IPS DF 19.7 (cell line): ENCODE data around the gene ITFG1.
A peak's percentile ranks its signal among the peaks of the same experiment; 100 is the strongest.
"Not testable (repeated sequence)": the region's sequence is repeated elsewhere in the genome, so short reads cannot be mapped to it uniquely, and the experiment has no call there.

ENCODE experiments used
- DNase-seq: peaks from one replicate; pipeline ENCODE4 v3.0.0-alpha.2; 2013; ENCODE audit warnings: low read depth, low spot score

ITFG1 gene

DNA sequence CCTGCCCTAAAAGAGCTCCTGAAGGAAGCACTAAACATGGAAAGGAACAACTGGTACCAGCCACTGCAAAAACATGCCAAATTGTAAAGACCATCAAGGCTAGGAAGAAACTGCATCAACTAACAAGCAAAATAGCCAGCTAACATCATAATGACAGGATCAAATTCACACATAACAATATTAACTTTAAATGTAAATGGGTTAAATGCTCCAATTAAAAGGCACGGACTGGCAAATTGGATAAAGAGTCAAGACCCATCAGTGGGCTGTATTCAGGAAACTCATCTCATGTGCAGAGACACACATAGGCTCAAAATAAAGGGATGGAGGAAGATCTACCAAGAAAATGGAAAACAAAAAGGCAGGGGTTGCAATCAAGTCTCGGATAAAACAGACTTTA lies 136.6 kb downstream of the ITFG1 start:
- not testable (repeated sequence) for DNase-seq

DNA sequence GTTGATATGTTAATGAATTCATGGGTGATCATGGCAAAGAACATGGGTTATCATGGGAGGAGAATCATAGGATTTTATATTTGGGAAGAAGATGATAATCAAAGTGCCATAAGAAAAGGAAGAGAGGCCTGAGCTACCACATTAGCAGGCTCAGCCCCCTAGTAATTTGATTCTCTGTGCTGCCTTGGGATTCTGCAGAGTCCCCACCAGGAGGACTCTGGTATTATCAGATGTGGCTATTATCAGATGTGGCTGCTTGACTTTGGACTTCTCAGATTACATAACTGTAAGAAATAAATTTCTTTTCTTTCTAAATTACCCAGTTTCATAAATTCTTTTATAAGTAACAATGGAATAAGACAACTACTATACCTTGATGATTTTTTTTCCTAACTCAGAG lies 137.6 kb downstream of the ITFG1 start:
- no peak for DNase-seq

DNA sequence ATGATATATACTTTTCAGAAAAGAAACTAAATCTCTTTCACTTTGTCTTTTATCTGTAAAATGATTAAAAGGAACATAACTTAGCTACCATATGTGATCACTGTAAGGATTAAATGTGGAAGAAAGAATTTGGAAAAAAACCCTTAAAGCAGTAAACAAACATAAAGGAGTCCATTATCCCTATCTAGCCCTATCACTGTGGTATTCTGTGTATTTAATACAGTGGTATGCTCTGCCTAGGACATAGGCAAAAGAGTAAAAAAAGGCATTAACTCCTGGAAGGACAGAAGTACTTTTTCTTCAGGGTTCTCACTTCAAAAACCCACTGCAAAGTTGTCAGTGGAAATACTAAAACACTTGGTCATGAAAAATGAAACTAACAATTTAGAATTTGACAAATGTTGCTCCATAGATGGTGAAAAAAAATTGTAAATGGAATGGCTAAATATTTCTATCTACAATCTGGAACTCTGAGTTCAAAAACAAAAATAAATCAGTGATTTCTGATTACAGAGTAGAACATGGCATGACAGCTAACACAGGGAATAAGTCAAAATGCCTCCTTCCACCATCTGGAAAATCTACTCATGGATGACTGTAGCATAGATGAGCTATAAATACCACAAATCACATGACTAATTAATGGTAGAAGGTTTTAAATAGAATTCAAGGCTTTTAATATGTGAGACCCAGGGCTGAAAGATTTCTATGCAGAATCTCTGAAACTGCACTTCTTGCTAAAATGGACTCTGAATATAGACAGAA lies 140.1 kb downstream of the ITFG1 start:
- no peak for DNase-seq

DNA sequence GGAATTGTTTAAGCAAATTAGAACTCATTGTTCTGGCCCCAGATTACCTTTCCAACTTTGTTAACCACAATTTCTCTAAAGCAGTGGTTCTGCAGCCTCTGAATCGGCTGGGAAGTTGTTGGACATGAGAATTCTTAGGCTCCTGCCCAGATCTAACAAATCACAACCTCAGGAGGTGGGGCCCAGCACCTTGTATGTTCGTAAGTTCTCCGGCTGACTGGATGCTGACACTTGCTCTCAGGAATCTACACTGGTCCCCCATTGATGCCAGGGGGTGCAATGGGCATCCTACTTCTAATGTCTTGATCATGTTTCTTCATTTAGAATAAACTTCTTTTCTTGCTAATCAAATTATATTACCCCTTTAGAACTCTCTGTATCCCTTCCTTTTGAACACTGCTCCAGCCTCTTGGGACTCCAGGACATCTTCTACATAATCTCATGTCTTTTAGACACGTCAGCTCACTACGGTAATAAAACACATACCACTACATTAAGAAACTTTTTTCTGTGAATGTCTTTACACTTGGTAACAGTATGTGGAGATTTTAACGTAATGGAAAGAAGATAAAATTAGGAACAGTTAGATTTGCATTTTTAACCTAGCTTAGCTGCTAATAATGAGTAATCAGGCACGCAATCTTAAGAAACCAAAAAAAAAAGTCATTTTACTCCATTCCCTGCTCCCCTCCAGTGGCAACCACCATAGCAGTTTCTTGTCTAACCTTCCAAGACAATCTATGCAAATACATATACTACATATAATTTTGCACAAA lies 143.2 kb downstream of the ITFG1 start:
- no peak for DNase-seq

DNA sequence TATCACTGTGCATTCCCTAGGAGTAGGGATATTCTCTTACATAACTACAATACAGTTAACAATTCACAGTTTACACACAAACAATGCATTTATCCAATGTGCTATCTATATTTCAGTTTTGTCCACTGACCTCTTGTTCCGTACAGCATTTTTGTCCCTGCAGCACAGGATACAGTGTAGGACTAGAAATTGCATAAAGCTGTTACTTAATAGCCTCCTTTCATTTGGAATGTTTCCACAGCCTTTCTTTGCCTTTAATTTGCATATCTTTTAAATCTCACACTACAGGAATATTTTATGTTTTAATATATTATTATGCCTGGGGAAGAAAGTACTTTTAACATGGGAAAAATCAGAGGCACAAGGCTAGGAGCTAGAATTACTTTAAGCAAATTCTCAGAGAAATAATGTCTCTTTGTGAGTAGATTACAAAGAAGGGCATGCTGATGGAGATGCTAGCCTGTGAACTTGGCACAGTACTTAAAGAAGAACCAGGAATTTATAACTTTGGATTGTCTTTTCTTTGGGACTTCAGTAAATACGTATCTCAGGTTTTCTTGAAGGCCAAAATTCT lies 144.3 kb downstream of the ITFG1 start:
- DNase-seq = no peak

DNA sequence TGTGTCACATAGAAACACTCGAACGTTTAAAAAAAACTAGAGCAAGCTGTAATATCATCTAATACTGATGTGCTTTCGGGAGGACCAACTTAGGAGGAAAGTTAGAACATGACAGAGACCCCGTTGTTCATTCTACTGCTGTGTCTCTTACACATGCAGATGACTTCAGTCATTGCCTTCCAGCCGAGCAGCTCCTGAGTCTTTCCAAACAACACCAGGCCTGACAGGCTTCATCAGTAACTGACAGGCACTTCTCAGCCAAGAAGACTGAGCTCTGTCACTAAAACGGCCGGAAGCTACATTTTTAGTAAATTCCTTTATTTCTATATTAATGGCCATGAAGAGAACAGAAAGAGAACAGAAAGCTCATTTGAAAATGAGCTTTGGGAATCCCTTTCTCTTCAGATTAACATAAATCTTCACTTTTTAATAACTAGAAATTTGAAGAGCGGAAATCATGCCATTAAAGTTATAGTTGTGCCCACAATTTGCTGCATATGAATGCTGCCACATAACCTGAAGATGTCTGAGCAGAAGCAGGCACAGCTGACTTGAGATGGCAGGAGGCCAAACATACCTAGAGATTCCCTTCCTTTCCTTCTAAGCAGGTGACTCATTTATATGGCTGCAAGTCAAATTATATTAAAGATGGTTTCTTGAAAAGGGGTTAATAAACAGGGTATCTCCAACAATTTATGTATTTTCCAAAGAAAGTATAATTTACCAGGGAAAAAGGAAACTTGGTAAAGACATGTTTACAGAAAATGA lies 148.9 kb downstream of the ITFG1 start:
- DNase-seq = peak; percentile 25

DNA sequence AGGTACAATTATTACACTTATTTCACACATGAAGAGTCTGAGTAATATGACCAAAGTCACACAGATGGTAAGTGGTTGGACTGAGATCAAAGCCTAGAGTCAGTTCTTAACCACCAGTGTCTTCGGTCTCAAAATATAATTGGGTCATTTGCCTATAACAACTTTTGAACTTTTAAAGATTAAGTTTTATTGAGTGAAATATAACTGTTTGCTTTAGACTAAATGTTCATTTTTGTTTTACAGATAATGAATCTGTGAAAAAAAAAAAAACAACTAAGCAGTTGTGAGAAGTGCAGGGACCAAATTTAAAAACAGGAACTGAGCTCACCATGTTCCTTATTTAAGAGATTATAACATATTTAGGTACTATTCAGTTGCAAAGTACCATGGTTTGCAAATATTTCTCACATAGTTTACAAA lies 150.1 kb downstream of the ITFG1 start:
- no peak for DNase-seq

DNA sequence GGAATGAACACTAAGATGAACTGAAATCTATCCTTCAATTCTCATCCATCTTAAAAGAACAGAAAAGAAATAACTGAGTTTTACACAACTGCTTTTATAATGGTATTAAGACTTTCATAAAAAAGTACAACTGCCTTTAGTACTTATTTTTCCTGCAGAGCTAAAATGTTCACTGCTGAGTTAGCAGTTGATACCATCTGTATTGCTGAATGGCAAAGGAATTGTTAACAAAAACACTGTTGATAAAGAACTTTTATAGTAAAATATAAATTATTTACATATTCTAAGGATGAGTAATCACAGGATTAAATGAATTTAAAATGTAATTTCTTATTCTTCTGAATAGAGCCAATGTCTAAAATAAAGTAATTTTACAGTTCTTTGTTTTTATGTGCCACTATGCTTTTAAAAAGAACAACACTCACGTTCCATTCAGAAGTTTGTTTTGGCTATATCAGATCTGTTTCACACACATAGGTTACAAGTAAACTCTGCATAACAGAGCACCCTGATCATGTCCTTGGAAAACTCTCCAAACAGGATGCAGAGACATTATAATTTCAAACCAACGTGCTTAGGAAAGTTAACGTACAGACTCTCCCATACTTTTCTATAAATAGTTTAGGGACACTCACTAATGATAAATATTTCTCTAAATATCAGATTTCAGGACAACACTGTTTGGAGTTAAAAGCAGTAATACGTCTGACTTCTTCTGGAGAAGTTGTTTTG lies 151.1 kb downstream of the ITFG1 start:
- DNase-seq = no peak

DNA sequence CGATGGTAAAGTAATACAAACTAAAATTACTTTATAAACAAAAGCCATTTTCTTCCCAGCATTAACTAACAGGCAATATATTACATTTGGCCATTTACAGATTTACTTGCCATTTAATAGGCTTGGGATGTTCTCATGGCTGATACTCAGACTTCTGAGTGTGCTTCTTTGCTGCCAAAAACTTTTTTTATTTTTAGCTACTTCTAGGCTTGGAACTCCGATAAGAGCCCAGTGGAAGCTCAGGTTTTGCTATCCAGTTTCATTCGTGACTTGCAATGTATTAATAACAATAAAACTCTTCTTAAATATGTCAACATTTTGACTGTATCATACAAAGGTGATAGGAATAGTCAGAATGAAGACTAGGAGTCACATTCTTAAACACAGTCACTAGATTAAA lies 152.3 kb downstream of the ITFG1 start:
- no peak for DNase-seq

DNA sequence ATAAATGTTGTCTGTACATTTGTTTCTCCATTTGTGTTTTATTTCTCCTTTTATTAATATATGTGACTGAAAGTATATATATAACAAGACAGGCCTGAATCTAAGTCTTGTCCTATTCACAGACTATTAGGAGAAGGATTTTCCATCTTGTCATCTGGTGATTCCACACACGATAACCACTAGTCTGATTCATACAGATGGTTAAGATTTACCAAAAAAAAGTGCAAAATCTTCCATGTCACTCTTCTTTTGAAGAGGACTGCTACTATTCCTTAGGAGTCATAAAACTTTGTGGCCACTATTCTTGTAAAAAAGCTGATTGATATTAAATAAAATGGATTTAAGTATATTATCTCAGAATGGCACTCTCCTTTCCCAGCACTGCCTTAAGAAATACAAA lies 156.3 kb downstream of the ITFG1 start:
- no peak for DNase-seq

DNA sequence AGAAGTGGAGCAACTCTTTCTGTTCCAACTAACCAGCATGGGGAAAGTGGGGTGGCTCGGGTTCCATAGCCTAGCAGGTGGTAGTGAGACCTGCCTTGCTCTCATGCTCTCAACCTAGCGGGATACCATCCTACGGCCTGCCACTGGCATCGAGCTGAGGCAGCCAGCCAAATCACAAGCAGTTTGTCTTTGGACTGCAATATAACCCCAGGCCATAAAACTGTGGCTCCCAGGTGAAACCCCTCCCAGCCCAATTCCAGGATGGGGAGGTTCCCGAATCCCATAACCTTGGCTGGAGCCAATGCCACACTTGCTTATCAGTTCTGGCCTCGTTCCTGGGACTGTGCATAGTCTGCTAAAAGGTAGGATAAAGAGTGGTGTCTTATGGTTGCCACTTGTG lies 161.3 kb downstream of the ITFG1 start:
- no peak for DNase-seq

DNA sequence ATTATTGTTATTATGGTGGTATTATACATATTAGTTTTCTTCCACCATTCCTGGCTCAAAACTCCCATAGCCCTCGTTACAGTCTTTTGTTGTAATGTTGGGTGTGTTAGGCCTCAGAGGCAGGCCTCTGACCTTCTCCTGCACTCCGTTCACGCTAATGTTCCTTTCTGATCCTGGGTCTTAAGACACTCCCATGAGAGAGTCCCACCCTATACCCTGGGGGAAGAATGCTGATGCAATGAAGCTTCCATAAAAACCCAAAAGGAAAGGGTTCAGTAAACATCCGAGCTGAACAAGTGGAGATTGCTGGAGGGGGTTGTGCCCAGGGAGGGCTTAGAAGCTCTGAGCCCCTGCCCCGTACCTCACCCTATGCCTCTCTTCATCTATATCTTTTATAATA lies 175.9 kb downstream of the ITFG1 start:
- DNase-seq = no peak

DNA sequence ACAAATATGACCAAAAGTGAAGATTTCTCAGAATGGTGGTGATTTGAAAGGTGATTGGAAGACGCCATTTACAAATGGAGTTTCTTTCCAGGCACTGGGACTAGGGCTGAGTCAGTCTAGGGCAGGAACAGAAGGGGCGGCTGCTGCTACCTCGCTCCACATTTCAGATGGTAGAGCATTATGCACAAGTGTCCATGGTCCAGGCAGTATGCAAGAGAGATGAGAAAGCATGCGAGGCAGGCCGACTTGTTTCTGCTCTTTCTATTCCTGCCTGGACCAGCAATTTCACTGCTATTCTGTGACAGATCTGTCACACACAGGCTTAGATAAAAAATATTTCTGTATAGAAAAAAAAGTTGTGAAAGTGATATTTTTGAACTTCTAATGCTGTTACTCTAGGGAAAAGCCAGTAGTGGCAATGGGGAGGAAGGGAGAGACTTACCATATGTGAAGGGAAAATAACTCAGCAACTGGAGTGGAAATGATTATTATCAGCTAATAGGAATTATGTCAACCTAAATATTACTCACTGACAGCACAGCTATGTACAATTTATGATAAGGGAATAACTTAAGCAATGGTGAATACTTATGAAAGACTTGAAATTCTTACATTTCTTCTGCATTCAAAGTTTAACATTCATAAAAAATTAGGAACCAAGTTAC lies 182.4 kb downstream of the ITFG1 start:
- DNase-seq = no peak

DNA sequence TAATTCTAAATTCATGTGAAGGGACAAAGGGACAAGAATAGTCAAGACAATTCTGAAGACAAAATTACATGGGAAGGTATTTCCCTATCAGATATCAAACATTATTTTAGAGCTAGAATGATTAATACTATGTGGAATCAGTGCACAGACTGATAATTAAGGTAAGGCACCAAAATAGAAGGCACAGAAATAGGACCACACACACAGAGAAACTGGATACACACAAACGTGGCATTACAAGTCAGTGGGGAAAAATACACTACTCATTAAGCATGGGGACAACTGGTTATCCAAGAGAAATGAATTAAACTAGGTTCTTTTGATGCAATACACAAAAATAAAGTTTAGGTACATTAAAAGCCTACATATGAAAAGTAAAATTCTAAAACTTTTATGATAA lies 184.3 kb downstream of the ITFG1 start:
- DNase-seq = no peak

DNA sequence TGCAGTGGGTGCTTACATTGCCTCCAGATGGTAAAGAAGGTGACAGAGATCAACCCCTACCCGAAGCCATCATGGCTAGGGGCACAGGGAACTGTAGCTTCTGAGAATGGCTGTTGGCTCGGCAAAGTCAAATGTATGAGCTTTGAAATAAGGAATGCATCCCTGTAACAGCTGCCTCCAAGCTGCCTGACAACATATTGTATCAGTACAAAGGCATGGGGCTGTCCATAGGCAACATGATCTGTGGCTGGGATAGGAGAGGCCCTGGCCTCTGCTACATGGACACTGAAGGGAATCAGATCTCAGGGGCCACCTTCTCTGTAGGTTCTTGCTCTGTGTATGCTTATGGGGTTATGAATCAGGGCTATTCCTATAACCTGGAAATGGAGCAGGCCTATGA lies 197.9 kb downstream of the ITFG1 start:
- no peak for DNase-seq

DNA sequence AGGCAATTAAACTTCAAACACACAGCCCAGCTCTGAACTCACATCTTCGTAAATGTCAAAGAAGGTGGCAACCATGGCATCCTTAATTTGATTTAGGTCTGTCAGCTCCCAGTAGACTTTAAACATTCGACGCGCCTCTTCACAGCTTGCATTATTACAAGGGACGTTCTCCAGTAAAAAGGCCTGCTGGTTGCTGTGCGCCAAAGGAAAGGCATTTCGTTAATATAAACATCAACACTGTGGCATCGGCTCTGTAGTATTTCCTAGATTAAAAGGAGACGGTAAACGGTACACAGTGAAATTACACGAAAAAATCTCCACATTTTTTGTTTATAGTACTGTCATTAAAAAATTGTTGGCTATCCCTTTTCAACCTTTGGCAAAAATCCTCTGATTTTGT lies 200.4 kb downstream of the ITFG1 start:
- DNase-seq = no peak

DNA sequence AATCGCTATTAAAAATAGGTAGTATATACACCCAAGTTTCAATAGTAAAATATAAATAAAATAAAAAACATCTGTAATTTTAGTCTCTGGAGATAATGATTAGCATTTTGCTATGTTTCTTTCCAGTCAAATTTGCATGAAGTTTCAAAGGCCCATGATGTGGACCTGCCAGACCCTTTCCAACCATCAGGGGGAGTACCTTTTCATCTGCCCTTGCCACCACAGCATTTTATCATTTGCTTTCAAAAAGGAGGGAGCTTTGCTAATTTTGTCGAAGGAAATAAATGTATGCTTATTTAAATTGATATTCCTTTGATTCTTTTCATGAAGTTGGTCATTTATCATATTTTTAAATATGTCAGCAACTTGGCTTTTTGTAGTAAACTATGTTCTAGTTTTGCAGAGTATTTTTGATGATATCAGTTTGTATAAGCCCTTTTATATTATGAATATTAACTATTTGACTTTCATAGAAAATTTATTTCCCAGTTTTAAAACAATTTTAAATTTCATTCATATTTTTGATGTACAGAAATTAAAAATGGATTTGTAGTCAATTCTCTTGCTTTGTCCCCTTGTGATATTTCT lies 201.9 kb downstream of the ITFG1 start:
- DNase-seq = no peak

DNA sequence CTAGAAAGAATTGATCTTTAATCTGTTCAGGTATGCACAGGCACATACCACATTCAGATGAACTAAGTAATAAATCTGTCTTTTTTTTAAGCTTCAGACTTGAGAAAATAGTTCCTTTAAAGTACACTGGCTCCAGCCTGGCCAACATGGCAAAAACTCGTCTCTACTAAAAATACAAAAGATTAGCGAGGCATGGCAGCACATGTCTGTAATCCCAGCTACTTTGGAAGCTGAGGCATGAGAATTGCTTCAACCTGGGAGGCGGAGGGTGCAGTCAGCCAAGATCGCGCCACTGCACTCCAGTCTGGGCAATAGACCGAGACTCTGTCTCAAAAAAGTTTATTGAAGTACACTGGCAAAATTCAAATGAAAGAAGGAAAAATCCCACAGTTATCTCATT lies 206.1 kb downstream of the ITFG1 start:
- no peak for DNase-seq

DNA sequence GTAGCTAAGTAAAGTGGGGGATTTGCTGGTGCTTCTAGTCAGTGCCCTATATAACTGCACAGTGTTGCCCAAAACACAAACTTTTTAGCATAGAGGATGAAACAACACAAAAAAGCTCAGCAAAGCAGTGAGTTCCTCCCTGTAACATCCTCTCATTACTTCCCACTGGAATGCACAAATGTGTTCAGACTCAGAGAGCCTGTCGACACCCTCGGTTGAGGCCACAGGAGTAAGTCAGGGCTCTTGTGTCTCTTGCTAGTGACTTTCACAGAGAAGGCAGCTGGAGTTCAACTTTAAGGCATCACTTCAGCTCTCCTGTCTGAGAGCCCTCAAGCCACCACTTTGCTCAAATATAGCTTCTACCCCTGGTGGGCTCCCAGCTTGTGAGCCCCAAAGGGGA lies 209.9 kb downstream of the ITFG1 start:
- DNase-seq = no peak

DNA sequence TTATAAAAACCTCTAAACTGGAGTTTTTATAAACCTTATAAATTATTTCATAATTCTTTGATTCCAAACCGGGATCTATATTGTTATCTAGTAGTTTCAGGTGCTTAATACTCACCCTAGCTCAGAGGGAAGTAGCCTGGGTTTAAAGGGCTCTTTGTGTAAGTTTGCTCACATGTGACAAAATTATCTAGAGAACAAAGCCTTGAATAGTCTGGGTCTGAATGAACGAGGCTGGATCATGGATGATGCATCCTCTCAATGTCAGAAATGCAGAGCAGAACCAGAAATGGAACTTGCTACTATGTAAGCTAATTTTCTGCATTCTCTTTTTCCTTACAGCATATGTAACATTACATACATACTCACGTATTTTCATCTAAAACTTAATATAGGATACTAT lies 213.2 kb downstream of the ITFG1 start:
- no peak for DNase-seq

DNA sequence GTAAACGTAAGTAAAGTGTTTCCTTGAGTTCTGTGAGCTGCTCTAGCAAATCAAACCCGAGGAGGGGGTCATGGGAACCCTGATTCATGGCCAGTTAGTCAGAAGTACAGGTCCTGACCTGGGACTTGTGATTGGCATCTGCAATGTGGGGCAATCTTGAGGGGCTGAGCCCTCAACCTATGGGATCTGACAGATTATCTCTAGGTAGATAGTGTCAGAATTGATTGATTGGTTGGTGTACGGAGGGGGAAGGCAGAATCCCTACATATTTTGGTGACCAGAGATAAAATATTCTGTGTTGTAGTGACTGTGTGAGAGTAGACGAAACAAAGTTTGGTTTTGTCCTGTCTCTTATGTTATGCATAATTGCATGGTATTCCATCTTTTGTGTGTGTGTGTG lies 216.7 kb downstream of the ITFG1 start:
- no peak for DNase-seq
